Endothelial cell of umbilical vein (primary cell): Measurements from ENCODE around the gene SPEF2. TPM values are rescaled to one million over a fixed set of nuclear protein-coding genes. Genes with fewer than 3 reads are reported as not detected.

Source experiments
- BruUV-seq: library from RNA; stranded (reverse); fragments of 400-500 nt; replicated peaks from 2 replicates; lab custom pipeline; 2021; lab: Mats Ljungman, UMichigan
- CTCF ChIA-PET: fragments of 300-600, 350-600 bp; sonication (Branson Sonifier 250); formaldehyde crosslinking; loops from one replicate; lab custom pipeline; 2021; ENCODE audit warnings: antibody characterized with exemption, inconsistent platforms; lab: Charles Lee
- POLR2A ChIA-PET: fragments of 300-600, 350-600 bp; sonication (Branson Sonifier 250); formaldehyde crosslinking; loops from one replicate; lab custom pipeline; 2021; ENCODE audit warnings: antibody characterized with exemption, inconsistent platforms; lab: Charles Lee
- DNase-seq: peaks from one replicate; pipeline ENCODE4 v3.0.0-alpha.2; 2011; ENCODE audit warnings: low read depth, low spot score
- FAIRE-seq: peaks from 2 replicates; lab custom pipeline; 2011; peaks lifted over from hg19 to GRCh38; lab: Jason Lieb, UNC
- H2AFZ ChIP-seq: 2 replicates; pipeline ENCODE4 v1.6.0; 2012; ENCODE audit warnings: low read depth, low read length, control low read depth, inconsistent platforms
- H3K27ac ChIP-seq: 2 replicates; pipeline ENCODE4 v1.5.1; 2011; ENCODE audit warnings: low read depth, mild to moderate bottlenecking, control low read depth, low read length, moderate library complexity; ENCODE audit not compliant: insufficient read depth
- H3K27me3 ChIP-seq, 2 experiments: 2 replicates each; pipeline versions ENCODE4 v1.6.0 to v1.6.1; 2011; ENCODE audit warnings: low read length in 2 of 2, mixed read lengths in 1 of 2; ENCODE audit not compliant: control insufficient read depth in 2 of 2, insufficient read depth in 2 of 2
- H3K36me3 ChIP-seq, 2 experiments: 2 replicates in 1 of 2; 3 replicates in 1 of 2; pipeline ENCODE4 v1.5.1; 2011; ENCODE audit warnings: low read length in 2 of 2, mild to moderate bottlenecking in 1 of 2, moderate library complexity in 1 of 2; ENCODE audit not compliant: control insufficient read depth in 2 of 2, insufficient read depth in 2 of 2; ENCODE audit errors: extremely low read depth in 1 of 2
- H3K4me1 ChIP-seq: 3 replicates; pipeline ENCODE4 v1.5.1; 2011; ENCODE audit warnings: mild to moderate bottlenecking, low read length; ENCODE audit not compliant: control insufficient read depth, insufficient read depth; ENCODE audit errors: extremely low read depth
- H3K4me2 ChIP-seq: 2 replicates; pipeline ENCODE4 v1.6.1; 2011; ENCODE audit warnings: low read length, control low read depth, mixed read lengths; ENCODE audit not compliant: insufficient read depth
- H3K4me3 ChIP-seq, 3 experiments: fragments of 200-600 bp in 1 of 3; sonication (generic), shearing (Covaris generic) in 1 of 3; replicated peaks in 1 of 3; 2 replicates each; pipeline ENCODE4 v1.5.1; 2011 to 2016; ENCODE audit warnings: control low read depth in 3 of 3, low read length in 3 of 3, mild to moderate bottlenecking in 2 of 3, inconsistent platforms in 1 of 3, low read depth in 1 of 3, moderate library complexity in 1 of 3; ENCODE audit not compliant: insufficient read depth in 1 of 3
- H3K79me2 ChIP-seq: 2 replicates; pipeline ENCODE4 v1.6.0; 2012; ENCODE audit warnings: low read length, inconsistent platforms; ENCODE audit not compliant: control insufficient read depth, insufficient read depth
- H3K9ac ChIP-seq: replicated peaks from 2 replicates; pipeline ENCODE3; 2011; ENCODE audit warnings: low read length, control low read depth; ENCODE audit not compliant: insufficient read depth; ENCODE audit errors: extremely low read depth
- H3K9me1 ChIP-seq: replicated peaks from 3 replicates; pipeline ENCODE4 v1.6.0; 2011; ENCODE audit warnings: mild to moderate bottlenecking, low read length; ENCODE audit not compliant: control insufficient read depth, insufficient read depth; ENCODE audit errors: extremely low read depth
- H3K9me3 ChIP-seq: replicated peaks from 2 replicates; pipeline ENCODE4 v1.5.1; 2012; ENCODE audit warnings: low read length, inconsistent platforms; ENCODE audit not compliant: control insufficient read depth, insufficient read depth
- H4K20me1 ChIP-seq: replicated peaks from 2 replicates; pipeline ENCODE3; 2011; ENCODE audit warnings: mild to moderate bottlenecking, low read length; ENCODE audit not compliant: control insufficient read depth, insufficient read depth; ENCODE audit errors: extremely low read depth
- EZH2 ChIP-seq: IDR thresholded peaks from 2 replicates; pipeline ENCODE4 v1.6.1; 2012; ENCODE audit warnings: borderline replicate concordance, low read depth, mild to moderate bottlenecking, moderate library complexity, low read length, inconsistent platforms; ENCODE audit not compliant: severe bottlenecking
- FOS ChIP-seq: IDR thresholded peaks from 2 replicates; pipeline ENCODE4 v1.6.1; 2011; ENCODE audit warnings: mild to moderate bottlenecking, low read length, moderate library complexity, borderline replicate concordance; ENCODE audit not compliant: insufficient read depth
- GATA2 ChIP-seq: IDR thresholded peaks from 2 replicates; pipeline ENCODE4 v1.7.0; 2011; ENCODE audit warnings: low read depth, mild to moderate bottlenecking, moderate library complexity, mixed read lengths, low read length; ENCODE audit not compliant: insufficient read length, insufficient read depth
- JUN ChIP-seq: IDR thresholded peaks from 2 replicates; pipeline ENCODE4 v1.6.1; 2011; ENCODE audit warnings: borderline replicate concordance, low read depth; ENCODE audit not compliant: insufficient read length, insufficient read depth
- MYC ChIP-seq: IDR thresholded peaks from one replicate; pipeline ENCODE4 v1.6.1; 2011; ENCODE audit warnings: mild to moderate bottlenecking, low read depth, low read length
- POLR2A ChIP-seq: IDR thresholded peaks from 2 replicates; pipeline ENCODE4 v1.6.1; 2012; ENCODE audit warnings: low read depth, mild to moderate bottlenecking, control low read depth, low read length
- POLR2AphosphoS5 ChIP-seq: IDR thresholded peaks from 2 replicates; pipeline ENCODE4 v1.6.1; 2012; ENCODE audit warnings: low read depth, mild to moderate bottlenecking, control low read depth, low read length, moderate library complexity; ENCODE audit not compliant: insufficient read depth
- dilution Hi-C: fragments of 300-500 bp; cut with MboI; formaldehyde crosslinking; loops from one replicate; pipeline ENCODE4 v1.15.0; 2019; ENCODE audit warnings: low sequenced_read_pairs; ENCODE audit not compliant: extremely low pct_ligation_motif_present
- intact Hi-C: fragments of 100-400 bp; cut with micrococcal nuclease; formaldehyde crosslinking; loops from one replicate; pipeline ENCODE4 v1.10.0; 2022
- polyA plus RNA-seq, 4 experiments: library from polyadenylated mRNA; depleted of rRNA in 3 of 4; stranded (reverse) in 3 of 4; unstranded in 1 of 4; fragments of >200 nt; gene quantifications; 2 replicates each; pipeline versions ENCODE4 v1.2.1 to v1.2.3, GENCODE V29; 2011 to 2012; ENCODE audit warnings: missing spikeins in 1 of 4
- total RNA-seq: library from RNA; stranded (reverse); gene quantifications from 2 replicates; pipeline ENCODE4 v1.2.3, GENCODE V29; 2021
- TF ChIP-seq, protein P1 (sequence below), 2 donors: IDR thresholded peaks; 1 replicate in 1 of 2; 2 replicates in 1 of 2; pipeline ENCODE4 v1.5.1; 2011; ENCODE audit warnings: low read length in 2 of 2, mild to moderate bottlenecking in 2 of 2, moderate library complexity in 2 of 2, control low read depth in 1 of 2, inconsistent platforms in 1 of 2, low read depth in 1 of 2; ENCODE audit not compliant: insufficient read depth in 1 of 2; ENCODE audit errors: extremely low read depth in 1 of 2
- TF ChIP-seq, protein P2 (sequence below): IDR thresholded peaks from 2 replicates; pipeline ENCODE4 v1.6.1; 2011; ENCODE audit not compliant: insufficient read depth, insufficient read length

SPEF2 gene
- total and polyA plus RNA-seq, 2 donors (not counting 3 experiments of a cell fraction or from before 2014, with no cell fraction given) = 0.28 to 0.73 TPM

DNA sequence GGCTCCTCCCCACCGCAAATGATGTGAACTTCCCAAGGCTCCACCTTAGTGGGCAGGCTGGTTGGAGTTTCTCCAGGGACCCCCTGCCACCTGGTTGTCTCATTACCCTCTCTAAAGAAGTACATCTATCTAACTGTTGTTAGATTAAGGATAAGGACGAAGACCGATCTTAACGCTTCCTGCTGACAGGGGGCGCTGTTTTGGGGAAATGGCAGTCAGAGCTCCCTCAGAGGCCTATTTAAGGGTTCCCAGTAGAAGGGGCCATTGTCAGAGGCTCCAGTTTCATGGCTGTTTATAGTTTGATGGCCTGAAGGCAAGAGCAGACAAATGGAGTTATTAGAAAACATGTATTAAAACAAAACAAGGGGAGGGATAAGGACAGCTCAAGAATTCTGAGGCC lies 100.1 kb downstream of the SPEF2 start:
- TF ChIP-seq FOS (no peak), POLR2AphosphoS5 (no peak), EZH2 (no peak), GATA2 (no peak), MYC (no peak), JUN (no peak), POLR2A (no peak)
- TF ChIP-seq, protein P1, sequence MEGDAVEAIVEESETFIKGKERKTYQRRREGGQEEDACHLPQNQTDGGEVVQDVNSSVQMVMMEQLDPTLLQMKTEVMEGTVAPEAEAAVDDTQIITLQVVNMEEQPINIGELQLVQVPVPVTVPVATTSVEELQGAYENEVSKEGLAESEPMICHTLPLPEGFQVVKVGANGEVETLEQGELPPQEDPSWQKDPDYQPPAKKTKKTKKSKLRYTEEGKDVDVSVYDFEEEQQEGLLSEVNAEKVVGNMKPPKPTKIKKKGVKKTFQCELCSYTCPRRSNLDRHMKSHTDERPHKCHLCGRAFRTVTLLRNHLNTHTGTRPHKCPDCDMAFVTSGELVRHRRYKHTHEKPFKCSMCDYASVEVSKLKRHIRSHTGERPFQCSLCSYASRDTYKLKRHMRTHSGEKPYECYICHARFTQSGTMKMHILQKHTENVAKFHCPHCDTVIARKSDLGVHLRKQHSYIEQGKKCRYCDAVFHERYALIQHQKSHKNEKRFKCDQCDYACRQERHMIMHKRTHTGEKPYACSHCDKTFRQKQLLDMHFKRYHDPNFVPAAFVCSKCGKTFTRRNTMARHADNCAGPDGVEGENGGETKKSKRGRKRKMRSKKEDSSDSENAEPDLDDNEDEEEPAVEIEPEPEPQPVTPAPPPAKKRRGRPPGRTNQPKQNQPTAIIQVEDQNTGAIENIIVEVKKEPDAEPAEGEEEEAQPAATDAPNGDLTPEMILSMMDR (IDR thresholded peaks at IDR 0.05; ENCODE audit: extremely low read depth in 1 of 2, insufficient read depth in 1 of 2, low read depth in 1 of 2, low read length in 2 of 2) = no peak
- TF ChIP-seq, protein P2, sequence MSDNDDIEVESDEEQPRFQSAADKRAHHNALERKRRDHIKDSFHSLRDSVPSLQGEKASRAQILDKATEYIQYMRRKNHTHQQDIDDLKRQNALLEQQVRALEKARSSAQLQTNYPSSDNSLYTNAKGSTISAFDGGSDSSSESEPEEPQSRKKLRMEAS = no peak
- no peaks in the 10 kb centered on the region for H4K20me1 ChIP-seq
- no peaks in the 10 kb centered on the region for H3K9me1 ChIP-seq
- no peak overlapping the region for H3K27ac ChIP-seq
- POLR2A ChIA-PET = no interaction called here
- intact Hi-C loops = no loop called here
- no peak for DNase-seq
- H3K4me2 ChIP-seq = no peak overlapping the region
- dilution Hi-C loops = no loop called here
- no peaks in the 10 kb centered on the region for H3K79me2 ChIP-seq
- no peak overlapping the region for H3K4me3 ChIP-seq
- H3K4me1 ChIP-seq = no peaks in the 10 kb centered on the region
- H2AFZ ChIP-seq = no peak overlapping the region
- BruUV-seq = no TSS peak
- H3K36me3 ChIP-seq = no peaks in the 10 kb centered on the region
- no peaks in the 10 kb centered on the region for H3K27me3 ChIP-seq
- no peak overlapping the region for H3K9ac ChIP-seq
- no peak for FAIRE-seq
- H3K9me3 ChIP-seq = no peaks in the 10 kb centered on the region
- CTCF ChIA-PET = no interaction called here
